Vagina (tissue), 2 donors: Measurements from ENCODE around the gene MDN1.
"Not testable (repeated sequence)": the region's sequence is repeated elsewhere in the genome, so short reads cannot be mapped to it uniquely, and the experiment has no call there.

ENCODE experiments used
- CTCF ChIP-seq, 3 experiments: fragments of 450-650 bp in 2 of 3; fragments of 200-600 bp in 1 of 3; sonication (generic) in 1 of 3; IDR thresholded peaks; one replicate each; pipeline ENCODE4 v1.5.1; 2017 to 2019; ENCODE audit warnings: antibody characterized with exemption in 3 of 3, mild to moderate bottlenecking in 2 of 3, moderate library complexity in 2 of 3
- POLR2AphosphoS5 ChIP-seq, 2 donors: sonication (generic); formaldehyde crosslinking; IDR thresholded peaks; one replicate each; pipeline ENCODE4 v1.9.0; 2017; ENCODE audit warnings: antibody characterized with exemption in 2 of 2, mild to moderate bottlenecking in 2 of 2, low read depth in 1 of 2; ENCODE audit not compliant: insufficient read depth in 1 of 2

DNA sequence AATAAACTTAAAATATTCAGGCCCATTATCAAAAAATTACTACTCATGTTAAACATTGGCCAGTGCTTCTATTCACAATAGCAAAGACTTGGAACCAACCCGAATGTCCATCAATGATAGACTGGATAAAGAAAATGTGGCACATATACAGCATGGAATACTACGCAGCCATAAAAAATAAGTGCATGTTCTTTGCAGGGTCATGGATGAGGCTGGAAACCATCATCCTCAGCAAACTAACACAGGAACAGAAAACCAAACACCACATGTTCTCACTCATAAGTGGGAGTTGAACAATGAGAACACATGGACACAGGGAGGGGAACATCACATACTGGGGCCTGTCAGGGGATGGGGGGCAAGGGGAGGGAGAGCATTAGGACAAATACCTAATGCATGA, 88.3 kb downstream of the MDN1 start:
- not testable (repeated sequence) for TF ChIP-seq POLR2AphosphoS5 (IDR thresholded peaks at IDR 0.05; ENCODE audit: insufficient read depth in 1 of 2, low read depth in 1 of 2); CTCF (IDR thresholded peaks at IDR 0.05)
